ENCODE measurements around the gene RASSF7. TPM values are rescaled to one million over a fixed set of nuclear protein-coding genes. Genes with fewer than 3 reads are reported as not detected.

Gene RASSF7
- total and polyA plus RNA-seq, 7 donors = 0.65 to 1.4 (median 0.92) TPM; not detected in 1

DNA sequence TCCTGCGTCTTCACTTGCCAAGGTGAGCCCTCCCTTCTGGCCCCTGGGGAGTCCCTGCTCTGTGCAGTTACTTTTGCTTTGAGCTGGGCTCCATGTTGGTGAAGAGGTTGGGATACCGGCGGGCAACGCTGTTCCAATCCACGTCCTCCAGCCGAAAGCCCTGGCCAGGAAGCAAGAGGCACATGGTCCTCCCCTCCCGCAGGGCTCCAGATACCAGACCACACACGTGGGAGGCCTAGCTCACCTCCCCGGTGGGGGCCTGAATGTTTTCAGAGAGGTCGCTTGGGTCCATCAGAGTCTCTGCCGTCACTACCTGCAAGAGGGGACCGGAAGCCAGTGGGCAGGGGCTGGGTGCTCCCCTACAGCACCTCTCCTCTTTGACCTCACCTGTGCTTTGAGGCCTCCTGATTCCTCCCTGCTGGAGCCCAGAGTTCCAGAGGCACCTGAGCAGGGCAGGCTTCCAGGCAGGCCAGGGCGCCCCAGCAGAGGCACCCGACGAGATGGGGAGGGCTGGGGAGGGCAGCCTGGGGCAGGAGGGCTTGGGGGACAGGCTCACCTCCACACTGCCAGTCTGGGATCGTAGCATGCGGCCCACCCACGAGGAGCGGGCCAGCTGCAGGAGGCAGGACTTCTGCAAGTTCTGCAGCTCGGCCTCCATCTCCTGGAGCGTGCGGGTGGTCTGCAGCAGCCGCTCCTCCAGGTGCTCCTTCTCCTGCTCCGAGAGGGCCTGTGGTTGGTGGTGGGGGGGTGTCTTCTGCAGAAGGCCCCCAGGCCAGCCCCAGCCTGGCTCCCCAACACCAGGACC, 3.2 kb upstream of the RASSF7 start:
- intact Hi-C loops (cut with DNase I) = no loop called here
- TF ChIP-seq, protein P1, sequence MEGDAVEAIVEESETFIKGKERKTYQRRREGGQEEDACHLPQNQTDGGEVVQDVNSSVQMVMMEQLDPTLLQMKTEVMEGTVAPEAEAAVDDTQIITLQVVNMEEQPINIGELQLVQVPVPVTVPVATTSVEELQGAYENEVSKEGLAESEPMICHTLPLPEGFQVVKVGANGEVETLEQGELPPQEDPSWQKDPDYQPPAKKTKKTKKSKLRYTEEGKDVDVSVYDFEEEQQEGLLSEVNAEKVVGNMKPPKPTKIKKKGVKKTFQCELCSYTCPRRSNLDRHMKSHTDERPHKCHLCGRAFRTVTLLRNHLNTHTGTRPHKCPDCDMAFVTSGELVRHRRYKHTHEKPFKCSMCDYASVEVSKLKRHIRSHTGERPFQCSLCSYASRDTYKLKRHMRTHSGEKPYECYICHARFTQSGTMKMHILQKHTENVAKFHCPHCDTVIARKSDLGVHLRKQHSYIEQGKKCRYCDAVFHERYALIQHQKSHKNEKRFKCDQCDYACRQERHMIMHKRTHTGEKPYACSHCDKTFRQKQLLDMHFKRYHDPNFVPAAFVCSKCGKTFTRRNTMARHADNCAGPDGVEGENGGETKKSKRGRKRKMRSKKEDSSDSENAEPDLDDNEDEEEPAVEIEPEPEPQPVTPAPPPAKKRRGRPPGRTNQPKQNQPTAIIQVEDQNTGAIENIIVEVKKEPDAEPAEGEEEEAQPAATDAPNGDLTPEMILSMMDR (IDR thresholded peaks at IDR 0.05) = no peak
- Histone ChIP-seq H3K36me3 (ENCODE audit: insufficient read depth in 1 of 2, low read depth in 1 of 2) (no peaks in the 10 kb centered on the region), H3K9me3 (no peaks in the 10 kb centered on the region), H3K4me1 (peaks cover 15% of the 10 kb centered on the region), H3K4me3 (no peak overlapping the region), H3K27ac (no peak overlapping the region), H3K27me3 (ENCODE audit: insufficient read depth in 3 of 3, low read length in 2 of 3) (peaks cover 0 to 52% (median 34%) of the 10 kb centered on the region in 3 donors)
- ATAC-seq = no peak
- 80 to 86% (median 86%) methylated on average over 24 of the region's 24 CpGs for WGBS, 3 donors
- DNase-seq = no peak

DNA sequence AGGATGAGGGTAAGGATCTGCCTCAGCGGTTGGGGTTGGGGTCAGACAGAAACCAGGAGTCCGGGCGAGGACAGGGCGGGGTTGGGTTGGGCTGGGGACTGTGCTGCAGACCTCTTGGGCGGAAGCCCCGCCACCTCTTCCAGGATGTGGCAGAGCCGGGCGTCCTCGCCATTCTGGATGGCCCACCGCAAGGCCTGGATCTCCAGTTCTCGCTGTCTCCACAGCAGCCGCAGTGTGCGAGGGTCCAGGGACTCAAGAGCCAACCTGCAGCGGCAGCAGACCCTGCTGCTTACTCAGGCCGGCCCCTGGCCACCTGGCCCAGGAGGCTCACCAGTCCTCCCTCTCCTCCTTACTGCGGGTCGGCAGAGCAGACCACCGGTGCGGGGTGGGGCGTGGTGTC, 2.3 kb upstream of the RASSF7 start:
- no peaks in the 10 kb centered on the region for H3K9me3 ChIP-seq
- DNase-seq (no peak), ATAC-seq (no peak)
- peaks cover 15% of the 10 kb centered on the region for H3K4me1 ChIP-seq
- intact Hi-C loops (cut with DNase I) = no loop called here
- no peak overlapping the region for H3K27ac ChIP-seq
- no peak overlapping the region for H3K4me3 ChIP-seq
- TF ChIP-seq, protein P1 (IDR thresholded peaks at IDR 0.05) = no peak
- peaks cover 0 to 43% (median 31%) of the 10 kb centered on the region in 3 donors for H3K27me3 ChIP-seq (ENCODE audit: insufficient read depth in 3 of 3, low read length in 2 of 3)
- no peaks in the 10 kb centered on the region for H3K36me3 ChIP-seq (ENCODE audit: insufficient read depth in 1 of 2, low read depth in 1 of 2)
- 88 to 92% (median 89%) methylated on average over 12 to 20 of the region's 20 CpGs for WGBS, 3 donors

DNA sequence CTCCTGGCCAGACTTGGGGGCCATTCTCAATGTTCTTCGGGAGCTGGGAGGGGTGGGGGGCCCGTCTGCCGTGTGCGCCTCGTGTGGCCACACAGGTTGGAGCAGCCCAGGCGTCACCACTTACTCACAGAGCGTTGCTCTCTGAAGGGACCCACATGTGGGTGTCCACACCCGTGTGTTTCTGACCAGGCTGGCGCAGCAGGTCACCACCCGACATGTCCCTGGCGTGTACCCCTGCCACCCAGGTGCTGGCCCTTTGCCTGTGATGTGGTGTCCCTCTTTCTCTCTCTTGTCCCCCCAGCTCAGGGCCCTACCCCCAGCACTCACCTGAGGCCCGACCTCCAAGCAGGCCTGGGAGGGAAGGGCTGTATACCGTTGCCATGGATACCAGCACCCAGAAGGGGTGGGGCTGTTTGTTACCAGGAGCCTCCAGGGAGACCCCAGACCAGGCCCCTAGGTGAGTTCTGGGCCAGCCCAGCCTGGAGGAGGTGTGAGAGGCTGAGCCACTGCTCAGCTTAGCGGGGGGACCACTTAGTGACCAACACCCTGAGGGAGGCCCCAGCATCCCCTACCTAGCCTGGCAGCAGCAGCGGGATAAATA, 1.6 kb upstream of the RASSF7 start:
- 81 to 87% (median 86%) methylated on average over 14 to 15 of the region's 15 CpGs for WGBS, 3 donors
- peaks cover 15% of the 10 kb centered on the region for H3K4me1 ChIP-seq
- peaks cover 0 to 37% (median 29%) of the 10 kb centered on the region in 3 donors for H3K27me3 ChIP-seq (ENCODE audit: insufficient read depth in 3 of 3, low read length in 2 of 3)
- TF ChIP-seq, protein P1 (IDR thresholded peaks at IDR 0.05) = no peak
- no peak overlapping the region for H3K4me3 ChIP-seq
- no peak overlapping the region for H3K27ac ChIP-seq
- ATAC-seq (no peak), DNase-seq (no peak)
- intact Hi-C loops (cut with DNase I) = no loop called here
- H3K36me3 ChIP-seq (ENCODE audit: insufficient read depth in 1 of 2, low read depth in 1 of 2) = no peaks in the 10 kb centered on the region
- no peaks in the 10 kb centered on the region for H3K9me3 ChIP-seq

DNA sequence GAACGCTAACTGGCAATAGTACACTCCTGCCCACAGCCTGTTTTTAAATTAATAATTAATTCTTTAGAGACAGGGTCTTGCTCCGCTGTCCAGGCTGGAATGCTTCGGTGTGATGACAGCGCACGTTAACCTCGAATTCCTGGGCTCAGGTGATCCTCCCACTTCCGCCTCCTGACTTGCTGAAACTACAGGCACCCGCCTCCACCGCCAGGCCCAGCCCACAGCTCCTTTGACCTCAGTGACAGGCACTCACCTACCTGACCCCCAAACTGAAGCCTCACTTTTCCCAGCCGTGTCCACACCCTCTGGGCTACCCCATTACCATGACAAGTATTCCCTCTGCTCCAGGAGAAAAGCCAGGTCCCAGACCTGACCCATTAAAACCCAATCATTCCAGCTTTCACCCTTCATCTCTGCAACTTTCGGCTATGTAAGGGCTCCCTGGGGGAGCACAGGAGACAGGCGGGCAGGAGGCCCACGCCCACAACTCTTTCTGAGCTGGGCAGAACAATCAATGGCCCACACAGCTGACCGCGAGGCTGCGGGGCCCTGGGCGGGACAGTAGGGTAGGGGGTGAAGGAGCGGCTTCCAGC, 962 bp upstream of the RASSF7 start:
- ATAC-seq = peak in 2 of 4 donors; percentile 3 to 19
- peak overlapping the region; percentile 82 for H3K4me3 ChIP-seq
- TF ChIP-seq, protein P1 (IDR thresholded peaks at IDR 0.05) = no peak
- intact Hi-C loops (cut with DNase I) = no loop called here
- no peak for DNase-seq
- peaks cover 0 to 30% (median 24%) of the 10 kb centered on the region in 3 donors for H3K27me3 ChIP-seq (ENCODE audit: insufficient read depth in 3 of 3, low read length in 2 of 3)
- WGBS, 3 donors = 79 to 84% (median 81%) methylated on average over 18 of the region's 18 CpGs
- H3K27ac ChIP-seq = no peak overlapping the region
- H3K36me3 ChIP-seq (ENCODE audit: insufficient read depth in 1 of 2, low read depth in 1 of 2) = no peaks in the 10 kb centered on the region
- no peaks in the 10 kb centered on the region for H3K9me3 ChIP-seq
- peaks cover 11% of the 10 kb centered on the region for H3K4me1 ChIP-seq
